Measurements from ENCODE around the gene RDH11. TPM values are rescaled to one million over a fixed set of nuclear protein-coding genes. Genes with fewer than 3 reads are reported as not detected.
A peak's percentile ranks its signal among the peaks of the same experiment; 100 is the strongest.
"Not testable (repeated sequence)": the region's sequence is repeated elsewhere in the genome, so short reads cannot be mapped to it uniquely, and the experiment has no call there.

The RDH11 gene
- total RNA-seq, 1 experiment from 2014 or later: 54.6 TPM

DNA sequence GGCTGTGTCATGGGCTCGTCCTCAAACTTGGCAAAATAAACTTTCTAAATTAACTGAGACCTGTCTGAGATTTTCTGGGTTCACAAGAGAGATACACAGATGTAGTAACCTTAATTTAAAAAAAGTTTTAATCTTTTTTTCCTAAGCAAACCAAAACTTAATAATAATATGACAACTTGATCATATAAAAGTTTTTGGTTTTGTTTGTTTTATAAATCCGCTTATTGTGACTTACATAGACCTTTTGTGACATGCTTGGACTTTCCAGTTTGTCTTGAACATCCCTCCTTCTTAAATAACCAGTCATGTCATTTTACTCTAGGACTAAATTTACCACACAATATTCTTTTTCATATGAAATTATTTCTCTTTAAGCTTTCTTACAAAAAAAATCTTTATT lies 14.6 kb upstream of the RDH11 start:
- H3K27ac ChIP-seq (ENCODE audit: low read depth, low read length): no peak overlapping the region
- H2AFZ ChIP-seq (ENCODE audit: low read depth, low read length, poor library complexity, severe bottlenecking): no peak overlapping the region
- no peaks in the 10 kb centered on the region for H3K27me3 ChIP-seq (ENCODE audit: insufficient read depth, low read length)
- CTCF ChIA-PET: no interaction called here
- DNase-seq (ENCODE audit: low read depth, low spot score): peak; percentile 48
- H3K79me2 ChIP-seq (ENCODE audit: insufficient read depth, low read length): no peaks in the 10 kb centered on the region
- H3K4me1 ChIP-seq (ENCODE audit: control insufficient read depth in 1 of 2, insufficient read depth in 2 of 2, low read length in 2 of 2): peaks cover 0 to 2% of the 10 kb centered on the region in 2 experiments; a peak in 2 of 4 replicates
- H3K36me3 ChIP-seq (ENCODE audit: control insufficient read depth in 1 of 2, insufficient read depth in 2 of 2, low read length in 2 of 2): no peaks in the 10 kb centered on the region
- RAD21 ChIA-PET (ENCODE audit: low non-redundant PET in 1 of 2, low total read pairs in 2 of 2, uncharacterized antibody in 2 of 2, unreplicated experiment in 2 of 2): no interaction called here
- H3K9ac ChIP-seq (ENCODE audit: low read length): no peak overlapping the region
- no peak for ATAC-seq
- no peaks in the 10 kb centered on the region for H3K9me2 ChIP-seq (ENCODE audit: insufficient read depth)
- intact Hi-C loops (cut with micrococcal nuclease): no loop called here
- BruUV-seq (replicated peaks): no TSS peak
- H3K4me2 ChIP-seq (ENCODE audit: low read length): no peak overlapping the region
- no peaks in the 10 kb centered on the region for H4K20me1 ChIP-seq (ENCODE audit: insufficient read depth)
- no peak overlapping the region for H3K4me3 ChIP-seq (replicated peaks in 1 of 2; ENCODE audit: low read depth in 1 of 2, low read length in 2 of 2)
- POLR2A ChIA-PET: no interaction called here
- peaks cover 5 to 7% of the 10 kb centered on the region in 2 experiments; a peak in 2 of 4 replicates for H3K9me3 ChIP-seq (ENCODE audit: control insufficient read depth in 1 of 2, insufficient read depth in 1 of 2, low read depth in 1 of 2, low read length in 2 of 2)
- TF ChIP-seq CBX3 (IDR thresholded peaks at IDR 0.05; ENCODE audit: low read depth) (peak; percentile 70; the same call in 1 of the 2 replicates), JUND (IDR thresholded peaks at IDR 0.05) (no peak)

DNA sequence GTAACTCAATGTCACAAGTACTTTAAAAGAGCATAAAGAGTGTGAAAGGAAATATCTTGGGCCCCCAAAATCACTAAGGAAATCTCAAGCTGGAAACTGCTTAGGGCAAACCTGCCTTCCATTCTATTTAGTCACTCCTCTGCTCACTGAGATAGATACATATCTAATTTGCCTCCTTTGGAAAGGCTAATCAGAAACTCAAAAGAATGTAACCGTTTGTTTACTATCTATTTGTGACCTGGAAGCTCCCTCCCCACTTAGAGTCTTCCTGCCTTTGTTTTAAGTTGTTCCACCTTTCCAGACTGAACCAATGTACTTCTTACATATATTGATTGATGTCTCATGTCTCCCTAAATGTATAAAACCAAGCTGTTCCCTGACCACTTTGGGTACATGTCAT lies 14.2 kb upstream of the RDH11 start:
- H3K27ac ChIP-seq (ENCODE audit: low read depth, low read length); H3K36me3 ChIP-seq (ENCODE audit: control insufficient read depth in 1 of 2, insufficient read depth in 2 of 2, low read length in 2 of 2); BruUV-seq (replicated peaks); H3K4me2 ChIP-seq (ENCODE audit: low read length); H3K9me2 ChIP-seq (ENCODE audit: insufficient read depth); CTCF ChIA-PET; DNase-seq (ENCODE audit: low read depth, low spot score); RAD21 ChIA-PET (ENCODE audit: low non-redundant PET in 1 of 2, low total read pairs in 2 of 2, uncharacterized antibody in 2 of 2, unreplicated experiment in 2 of 2); H3K4me3 ChIP-seq (replicated peaks in 1 of 2; ENCODE audit: low read depth in 1 of 2, low read length in 2 of 2); H3K9ac ChIP-seq (ENCODE audit: low read length); ATAC-seq; H3K9me3 ChIP-seq (ENCODE audit: control insufficient read depth in 1 of 2, insufficient read depth in 1 of 2, low read depth in 1 of 2, low read length in 2 of 2); H4K20me1 ChIP-seq (ENCODE audit: insufficient read depth); POLR2A ChIA-PET; H3K79me2 ChIP-seq (ENCODE audit: insufficient read depth, low read length); H3K4me1 ChIP-seq (ENCODE audit: control insufficient read depth in 1 of 2, insufficient read depth in 2 of 2, low read length in 2 of 2); H2AFZ ChIP-seq (ENCODE audit: low read depth, low read length, poor library complexity, severe bottlenecking); H3K27me3 ChIP-seq (ENCODE audit: insufficient read depth, low read length): not testable (repeated sequence)
- intact Hi-C loops (cut with micrococcal nuclease): loop anchor here (10.0 kb wide), 1 partner anchor 1345 kb away; no protein-coding TSS in a partner anchor

DNA sequence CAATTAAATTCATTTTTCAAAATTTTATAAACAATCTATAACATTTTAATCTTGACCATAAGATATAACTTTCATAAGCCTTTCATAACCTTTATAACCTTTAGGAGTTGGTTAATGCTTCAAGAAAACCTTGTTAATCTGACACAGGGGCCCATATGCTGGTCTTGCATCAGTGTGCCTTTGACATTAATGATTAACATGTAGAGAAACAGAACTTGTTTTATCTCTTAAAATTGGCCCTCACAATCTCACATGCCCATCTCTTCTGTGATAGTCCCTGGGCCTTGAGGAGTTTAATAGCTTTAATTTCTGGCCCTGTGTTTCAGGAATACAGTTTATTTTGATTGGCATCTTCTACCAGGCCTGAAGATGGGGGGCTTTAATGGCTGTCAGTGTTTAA lies 13.8 kb upstream of the RDH11 start:
- H3K27ac ChIP-seq (ENCODE audit: low read depth, low read length); RAD21 ChIA-PET (ENCODE audit: low non-redundant PET in 1 of 2, low total read pairs in 2 of 2, uncharacterized antibody in 2 of 2, unreplicated experiment in 2 of 2); H3K36me3 ChIP-seq (ENCODE audit: control insufficient read depth in 1 of 2, insufficient read depth in 2 of 2, low read length in 2 of 2); H3K4me2 ChIP-seq (ENCODE audit: low read length); POLR2A ChIA-PET; ATAC-seq; H3K9me3 ChIP-seq (ENCODE audit: control insufficient read depth in 1 of 2, insufficient read depth in 1 of 2, low read depth in 1 of 2, low read length in 2 of 2); CTCF ChIA-PET; H2AFZ ChIP-seq (ENCODE audit: low read depth, low read length, poor library complexity, severe bottlenecking); H4K20me1 ChIP-seq (ENCODE audit: insufficient read depth); DNase-seq (ENCODE audit: low read depth, low spot score); H3K79me2 ChIP-seq (ENCODE audit: insufficient read depth, low read length); H3K27me3 ChIP-seq (ENCODE audit: insufficient read depth, low read length); H3K4me3 ChIP-seq (replicated peaks in 1 of 2; ENCODE audit: low read depth in 1 of 2, low read length in 2 of 2); BruUV-seq (replicated peaks); H3K9me2 ChIP-seq (ENCODE audit: insufficient read depth); H3K9ac ChIP-seq (ENCODE audit: low read length): not testable (repeated sequence)
- peaks cover 0 to 11% of the 10 kb centered on the region in 2 experiments; a peak in 2 of 4 replicates for H3K4me1 ChIP-seq (ENCODE audit: control insufficient read depth in 1 of 2, insufficient read depth in 2 of 2, low read length in 2 of 2)
- intact Hi-C loops (cut with micrococcal nuclease): loop anchor here (10.0 kb wide), 1 partner anchor 1345 kb away; no protein-coding TSS in a partner anchor
